Body of pancreas (tissue), 4 donors: Measurements from ENCODE around the gene MKS1. TPM values are rescaled to one million over a fixed set of nuclear protein-coding genes. Genes with fewer than 3 reads are reported as not detected.
A peak's percentile ranks its signal among the peaks of the same experiment; 100 is the strongest.

Experiments
- ATAC-seq: fragments of 150-250 bp; one replicate; pipeline ENCODE4 v1.9.1; 2016
- DNase-seq, 4 donors: peaks; one replicate each; pipeline ENCODE4 v3.0.0-alpha.2; 2019
- H3K27ac ChIP-seq, 4 donors: fragments of 200-600 bp; sonication (generic); 1 replicate in 3 of 4; 2 replicates in 1 of 4; pipeline versions ENCODE4 v1.5.1 to v1.6.1; 2016 to 2019; ENCODE audit warnings: mild to moderate bottlenecking in 1 of 4, mixed read lengths in 1 of 4, moderate library complexity in 1 of 4
- H3K27me3 ChIP-seq, 2 donors: fragments of 200-600 bp; sonication (generic); one replicate each; pipeline ENCODE4 v1.6.0; 2016; ENCODE audit warnings: mild to moderate bottlenecking in 1 of 2
- H3K36me3 ChIP-seq, 2 donors: fragments of 200-600 bp; sonication (generic); replicated peaks in 1 of 2; 2 replicates each; pipeline ENCODE4 v1.5.1; 2016; ENCODE audit warnings: low read depth in 2 of 2; ENCODE audit not compliant: insufficient read depth in 1 of 2
- H3K4me1 ChIP-seq: fragments of 200-600 bp; sonication (generic); one replicate; pipeline ENCODE4 v1.6.0; 2016
- H3K4me3 ChIP-seq, 2 donors: fragments of 200-600 bp; sonication (generic); 1 replicate in 1 of 2; 2 replicates in 1 of 2; pipeline ENCODE4 v1.5.1; 2016 to 2019
- H3K9me3 ChIP-seq, 3 donors: fragments of 200-600 bp; sonication (generic); 1 replicate in 2 of 3; 2 replicates in 1 of 3; pipeline ENCODE4 v1.5.1; 2016
- POLR2A ChIP-seq, 3 donors: fragments of 450-650 bp; IDR thresholded peaks; one replicate each; pipeline ENCODE4 v1.6.1; 2016; ENCODE audit warnings: antibody characterized with exemption in 3 of 3, mild to moderate bottlenecking in 2 of 3
- WGBS, 2 donors: methylation state at CpG; one replicate each; pipeline ENCODE4 v1.1.5; 2017; 5-methylcytosine and 5-hydroxymethylcytosine counted together
- intact Hi-C: fragments of 100-400 bp; cut with DNase I; formaldehyde crosslinking; loops from one replicate; pipeline ENCODE4 v1.15.1; 2023
- total RNA-seq, 2 donors: library from RNA; depleted of rRNA; stranded (reverse); fragments of >200 nt; gene quantifications; one replicate each; pipeline ENCODE4 v1.1.0, GENCODE V29; 2016
- TF ChIP-seq, protein P1 (sequence below), 7 experiments: fragments of 450-650 bp in 4 of 7; fragments of 200-600 bp in 3 of 7; sonication (generic) in 3 of 7; IDR thresholded peaks; one replicate each; pipeline ENCODE4 v1.5.1; 2016 to 2019; ENCODE audit warnings: antibody characterized with exemption in 7 of 7

MKS1 gene
- total RNA-seq, 2 donors from 2014 or later = 14.2 to 15.0 TPM

GRCh38 chr17:58227733-58228132, 8.7 kb upstream of the MKS1 start:
- WGBS, 2 donors = 71 to 74% methylated on average over 3 of the region's 3 CpGs

GRCh38 chr17:58224315-58224714, 5.3 kb upstream of the MKS1 start:
- H3K27ac ChIP-seq = no peak overlapping the region
- 38 to 47% methylated on average over 1 of the region's 1 CpG for WGBS, 2 donors
- no peak for ATAC-seq
- H3K36me3 ChIP-seq = no peaks in the 10 kb centered on the region
- no peak for TF ChIP-seq POLR2A (IDR thresholded peaks at IDR 0.05)
- TF ChIP-seq, protein P1, sequence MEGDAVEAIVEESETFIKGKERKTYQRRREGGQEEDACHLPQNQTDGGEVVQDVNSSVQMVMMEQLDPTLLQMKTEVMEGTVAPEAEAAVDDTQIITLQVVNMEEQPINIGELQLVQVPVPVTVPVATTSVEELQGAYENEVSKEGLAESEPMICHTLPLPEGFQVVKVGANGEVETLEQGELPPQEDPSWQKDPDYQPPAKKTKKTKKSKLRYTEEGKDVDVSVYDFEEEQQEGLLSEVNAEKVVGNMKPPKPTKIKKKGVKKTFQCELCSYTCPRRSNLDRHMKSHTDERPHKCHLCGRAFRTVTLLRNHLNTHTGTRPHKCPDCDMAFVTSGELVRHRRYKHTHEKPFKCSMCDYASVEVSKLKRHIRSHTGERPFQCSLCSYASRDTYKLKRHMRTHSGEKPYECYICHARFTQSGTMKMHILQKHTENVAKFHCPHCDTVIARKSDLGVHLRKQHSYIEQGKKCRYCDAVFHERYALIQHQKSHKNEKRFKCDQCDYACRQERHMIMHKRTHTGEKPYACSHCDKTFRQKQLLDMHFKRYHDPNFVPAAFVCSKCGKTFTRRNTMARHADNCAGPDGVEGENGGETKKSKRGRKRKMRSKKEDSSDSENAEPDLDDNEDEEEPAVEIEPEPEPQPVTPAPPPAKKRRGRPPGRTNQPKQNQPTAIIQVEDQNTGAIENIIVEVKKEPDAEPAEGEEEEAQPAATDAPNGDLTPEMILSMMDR (IDR thresholded peaks at IDR 0.05) = no peak
- H3K27me3 ChIP-seq = no peaks in the 10 kb centered on the region
- H3K9me3 ChIP-seq = no peaks in the 10 kb centered on the region
- H3K4me1 ChIP-seq = peaks cover 9% of the 10 kb centered on the region
- intact Hi-C loops = no loop called here
- H3K4me3 ChIP-seq = no peak overlapping the region
- no peak for DNase-seq

More at GRCh38 chr17:58227733-58228132, 8.7 kb upstream of the MKS1 start:
- H3K4me1 ChIP-seq = no peaks in the 10 kb centered on the region
- intact Hi-C loops = no loop called here
- DNase-seq = no peak
- H3K36me3 ChIP-seq = no peaks in the 10 kb centered on the region
- no peak overlapping the region for H3K4me3 ChIP-seq
- TF ChIP-seq, protein P1 (IDR thresholded peaks at IDR 0.05) = no peak
- TF ChIP-seq POLR2A (IDR thresholded peaks at IDR 0.05) = no peak
- no peak overlapping the region for H3K27ac ChIP-seq
- H3K9me3 ChIP-seq = no peaks in the 10 kb centered on the region
- ATAC-seq = no peak
- H3K27me3 ChIP-seq = no peaks in the 10 kb centered on the region

- H3K9me3 ChIP-seq = no peaks in the 10 kb centered on the region
- peaks cover 10% of the 10 kb centered on the region for H3K4me1 ChIP-seq
- DNase-seq = no peak
- peak overlapping the region in 1 of 2 donors; percentile 85 for H3K4me3 ChIP-seq
- no peaks in the 10 kb centered on the region for H3K36me3 ChIP-seq
- ATAC-seq = no peak
- WGBS, 2 donors = 23 to 25% methylated on average over 7 of the region's 7 CpGs
- intact Hi-C loops = no loop called here
- H3K27me3 ChIP-seq = no peaks in the 10 kb centered on the region
- peak overlapping the region in 3 of 4 donors; percentile 43 to 80 (median 78) for H3K27ac ChIP-seq
- no peak for TF ChIP-seq POLR2A (IDR thresholded peaks at IDR 0.05)
- TF ChIP-seq, protein P1 (IDR thresholded peaks at IDR 0.05) = no peak
These were observed 731 bp upstream of the MKS1 start for GRCh38 chr17:58219789-58220183.

GRCh38 chr17:58217766-58218165, 1.3 kb downstream of the MKS1 start:
- H3K9me3 ChIP-seq = no peaks in the 10 kb centered on the region
- no peaks in the 10 kb centered on the region for H3K27me3 ChIP-seq
- TF ChIP-seq POLR2A (IDR thresholded peaks at IDR 0.05) = no peak
- no peak overlapping the region for H3K27ac ChIP-seq
- 82 to 84% methylated on average over 3 of the region's 3 CpGs for WGBS, 2 donors
- DNase-seq (no peak), ATAC-seq (no peak)
- intact Hi-C loops = no loop called here
- no peak overlapping the region for H3K4me3 ChIP-seq
- peaks cover 0 to 5% of the 10 kb centered on the region in 2 donors for H3K36me3 ChIP-seq
- H3K4me1 ChIP-seq = peaks cover 10% of the 10 kb centered on the region

DNA sequence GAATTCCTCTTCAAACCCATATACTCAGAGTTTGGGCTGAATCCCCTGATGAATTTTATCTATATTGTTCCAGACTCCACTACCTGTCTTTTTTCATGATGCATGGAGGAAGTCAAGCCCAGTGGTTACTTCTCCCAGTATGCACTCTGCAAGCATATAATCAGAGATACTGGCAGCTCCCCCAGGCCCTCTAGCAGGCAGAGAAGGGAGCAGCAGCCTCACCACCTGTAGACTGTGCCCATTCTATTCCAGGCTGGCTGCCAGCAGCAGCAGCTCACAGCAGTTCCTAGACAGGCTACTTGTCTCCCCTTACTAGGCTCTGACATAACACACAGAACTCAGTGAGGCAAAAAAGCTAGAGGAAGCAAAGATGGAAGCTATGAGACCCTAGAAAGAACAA, 3.4 kb downstream of the MKS1 start:
- TF ChIP-seq, protein P1 (IDR thresholded peaks at IDR 0.05) = no peak
- no peak for TF ChIP-seq POLR2A (IDR thresholded peaks at IDR 0.05)
- no peak for ATAC-seq
- intact Hi-C loops = no loop called here
- no peak for DNase-seq
- no peak overlapping the region for H3K27ac ChIP-seq
- H3K36me3 ChIP-seq = peaks cover 0 to 13% of the 10 kb centered on the region in 2 donors
- H3K9me3 ChIP-seq = no peaks in the 10 kb centered on the region
- H3K4me3 ChIP-seq = no peak overlapping the region
- H3K4me1 ChIP-seq = peaks cover 10% of the 10 kb centered on the region
- no peaks in the 10 kb centered on the region for H3K27me3 ChIP-seq
